ENCODE data around the gene IFIT1B.
"Not testable (repeated sequence)": the region's sequence is repeated elsewhere in the genome, so short reads cannot be mapped to it uniquely, and the experiment has no call there.

Gene IFIT1B

GRCh38 chr10:89412276-89412675 lies 34.4 kb downstream of the IFIT1B start:
- H3K36me3 Mint-ChIP-seq, H3K9me3 Mint-ChIP-seq, H3K27me3 Mint-ChIP-seq: not testable (repeated sequence)
- Mint-ChIP-seq H3K4me3 (peak overlapping the region; percentile 78), H3K27ac (peak overlapping the region; percentile 46), H3K4me1 (peaks cover 44% of the 10 kb centered on the region)

- peak overlapping the region; percentile 96 for H3K4me3 Mint-ChIP-seq
These were observed 35.6 kb downstream of the IFIT1B start for GRCh38 chr10:89413398-89413912.

GRCh38 chr10:89414146-89414878 lies 36.5 kb downstream of the IFIT1B start, which contains the start of gene IFIT5:
TSS of gene IFIT5 (plus strand) at chr10:89414568. CDS start at chr10:89414799, 231 bp downstream.
- Mint-ChIP-seq H3K4me3 (peak within 1 kb of the TSS; percentile 96), H3K27ac (peak within 1 kb of the TSS; percentile 98), H3K9me3 (no peaks in the 10 kb centered on the region), H3K4me1 (peaks cover 62% of the 10 kb centered on the region), H3K27me3 (no peaks in the 10 kb centered on the region), H3K36me3 (peaks cover 8% of the 10 kb centered on the region)

More at GRCh38 chr10:89413398-89413912, 35.6 kb downstream of the IFIT1B start:
- Mint-ChIP-seq H3K9me3 (no peaks in the 10 kb centered on the region), H3K36me3 (peaks cover 8% of the 10 kb centered on the region), H3K4me1 (peaks cover 56% of the 10 kb centered on the region), H3K27ac (peak overlapping the region; percentile 81), H3K27me3 (no peaks in the 10 kb centered on the region)

- Mint-ChIP-seq H3K9me3 (no peaks in the 10 kb centered on the region), H3K27me3 (no peaks in the 10 kb centered on the region), H3K27ac (peak overlapping the region; percentile 98), H3K4me3 (peak overlapping the region; percentile 96), H3K36me3 (peaks cover 9% of the 10 kb centered on the region), H3K4me1 (peaks cover 67% of the 10 kb centered on the region)
These were observed 37.3 kb downstream of the IFIT1B start for GRCh38 chr10:89414879-89415821.

- Mint-ChIP-seq H3K36me3 (peaks cover 14% of the 10 kb centered on the region), H3K9me3 (no peaks in the 10 kb centered on the region), H3K27ac (peak overlapping the region; percentile 98), H3K4me1 (peaks cover 69% of the 10 kb centered on the region), H3K27me3 (no peaks in the 10 kb centered on the region), H3K4me3 (peak overlapping the region; percentile 96)
These were observed 38.6 kb downstream of the IFIT1B start for GRCh38 chr10:89416465-89416864.

- Mint-ChIP-seq H3K4me1 (peaks cover 59% of the 10 kb centered on the region), H3K27me3 (no peaks in the 10 kb centered on the region), H3K4me3 (peak overlapping the region; percentile 41), H3K36me3 (peaks cover 16% of the 10 kb centered on the region), H3K27ac (peak overlapping the region; percentile 15), H3K9me3 (no peaks in the 10 kb centered on the region)
These were observed 41.7 kb downstream of the IFIT1B start for GRCh38 chr10:89419548-89419947.

GRCh38 chr10:89421018-89421476 lies 43.2 kb downstream of the IFIT1B start:
- H3K4me3 Mint-ChIP-seq = no peak overlapping the region
- peaks cover 14% of the 10 kb centered on the region for H3K36me3 Mint-ChIP-seq
- no peaks in the 10 kb centered on the region for H3K9me3 Mint-ChIP-seq
- peak overlapping the region; percentile 2 for H3K27ac Mint-ChIP-seq
- H3K27me3 Mint-ChIP-seq = no peaks in the 10 kb centered on the region
- H3K4me1 Mint-ChIP-seq = peaks cover 51% of the 10 kb centered on the region

GRCh38 chr10:89425000-89425399 lies 47.1 kb downstream of the IFIT1B start:
- Mint-ChIP-seq H3K9me3 (no peaks in the 10 kb centered on the region), H3K27ac (no peak overlapping the region)

GRCh38 chr10:89426230-89426868 lies 48.5 kb downstream of the IFIT1B start:
- H3K4me1 Mint-ChIP-seq = peaks cover 7% of the 10 kb centered on the region
- no peaks in the 10 kb centered on the region for H3K27me3 Mint-ChIP-seq
- H3K4me3 Mint-ChIP-seq = no peak overlapping the region
- H3K36me3 Mint-ChIP-seq = peaks cover 3% of the 10 kb centered on the region
- no peak overlapping the region for H3K27ac Mint-ChIP-seq
- no peaks in the 10 kb centered on the region for H3K9me3 Mint-ChIP-seq

More at GRCh38 chr10:89425000-89425399, 47.1 kb downstream of the IFIT1B start:
- no peaks in the 10 kb centered on the region for H3K27me3 Mint-ChIP-seq
- H3K4me3 Mint-ChIP-seq = no peak overlapping the region
- H3K36me3 Mint-ChIP-seq = peaks cover 8% of the 10 kb centered on the region
- peaks cover 17% of the 10 kb centered on the region for H3K4me1 Mint-ChIP-seq

GRCh38 chr10:89427629-89428028 lies 49.8 kb downstream of the IFIT1B start:
- no peak overlapping the region for H3K4me3 Mint-ChIP-seq
- no peaks in the 10 kb centered on the region for H3K9me3 Mint-ChIP-seq
- H3K36me3 Mint-ChIP-seq = no peaks in the 10 kb centered on the region
- no peak overlapping the region for H3K27ac Mint-ChIP-seq
- peaks cover 3% of the 10 kb centered on the region for H3K27me3 Mint-ChIP-seq
- H3K4me1 Mint-ChIP-seq = peaks cover 4% of the 10 kb centered on the region

- no peaks in the 10 kb centered on the region for H3K4me1 Mint-ChIP-seq
These were observed 51.0 kb downstream of the IFIT1B start for GRCh38 chr10:89428877-89429276.

GRCh38 chr10:89431977-89432376 lies 54.1 kb downstream of the IFIT1B start:
- no peaks in the 10 kb centered on the region for H3K4me1 Mint-ChIP-seq
- peaks cover 11% of the 10 kb centered on the region for H3K27me3 Mint-ChIP-seq
- no peaks in the 10 kb centered on the region for H3K36me3 Mint-ChIP-seq
- H3K4me3 Mint-ChIP-seq = no peak overlapping the region
- H3K27ac Mint-ChIP-seq = no peak overlapping the region
- no peaks in the 10 kb centered on the region for H3K9me3 Mint-ChIP-seq

More at GRCh38 chr10:89428877-89429276, 51.0 kb downstream of the IFIT1B start:
- Mint-ChIP-seq H3K36me3 (no peaks in the 10 kb centered on the region), H3K27ac (no peak overlapping the region), H3K4me3 (no peak overlapping the region), H3K27me3 (peaks cover 5% of the 10 kb centered on the region), H3K9me3 (no peaks in the 10 kb centered on the region)
